ENCODE measurements around the gene DSC3.

DNA sequence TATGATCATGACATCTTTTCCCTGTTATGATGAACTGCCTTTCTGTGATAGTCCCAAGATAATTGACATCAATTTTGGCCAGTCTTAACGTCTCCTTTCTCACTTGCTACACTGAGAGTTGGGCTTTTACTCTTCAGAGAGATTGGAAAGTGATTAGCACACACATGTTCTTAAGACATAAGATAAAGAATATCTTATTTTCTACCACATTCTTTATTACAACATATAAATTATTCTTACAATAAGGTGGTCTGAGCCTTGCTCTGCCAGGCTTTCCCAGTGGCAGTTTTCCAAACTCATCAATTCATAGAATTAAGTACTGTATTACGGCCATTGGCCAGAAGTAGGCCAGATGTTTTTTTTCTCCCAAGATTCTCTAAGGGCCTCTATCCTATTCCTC is 5.7 kb upstream of the DSC3 start:
- TF ChIP-seq YY1 (IDR thresholded peaks at IDR 0.05) (no peak), MAX (IDR thresholded peaks at IDR 0.05) (no peak), CTCF (IDR thresholded peaks at IDR 0.05; ENCODE audit: low read depth, low read length, missing input control) (no peak), FOXA1 (IDR thresholded peaks at IDR 0.05) (no peak), RAD21 (IDR thresholded peaks at IDR 0.05) (no peak), RXRA (IDR thresholded peaks at IDR 0.05) (no peak)

Measured in liver (tissue), 3 donors.